Uterus (tissue), 2 donors: ENCODE data around the gene MRPS22.

Experiments
- CTCF ChIP-seq, 4 experiments: fragments of 200-600 bp in 2 of 4; fragments of 450-650 bp in 2 of 4; sonication (generic) in 2 of 4; IDR thresholded peaks; one replicate each; pipeline ENCODE4 v1.5.1; 2016 to 2019; ENCODE audit warnings: antibody characterized with exemption in 4 of 4, mild to moderate bottlenecking in 2 of 4, moderate library complexity in 1 of 4
- POLR2A ChIP-seq, 2 donors: fragments of 450-650 bp; IDR thresholded peaks; one replicate each; pipeline ENCODE4 v1.6.1; 2016; ENCODE audit warnings: antibody characterized with exemption in 2 of 2, mild to moderate bottlenecking in 1 of 2, moderate library complexity in 1 of 2

- TF ChIP-seq POLR2A (IDR thresholded peaks at IDR 0.05) = no peak
- TF ChIP-seq CTCF (IDR thresholded peaks at IDR 0.05) = no peak
Measured at GRCh38 chr3:139338405-139338804, 5.4 kb upstream of the MRPS22 start.
